GM21447 (cell line): ENCODE measurements around the gene ERI3.
A peak's percentile ranks its signal among the peaks of the same experiment; 100 is the strongest.
"Not testable (repeated sequence)": the region's sequence is repeated elsewhere in the genome, so short reads cannot be mapped to it uniquely, and the experiment has no call there.

Source experiments
- ATAC-seq: cut with Tn5 transposase; IDR thresholded peaks from one replicate; pipeline ENCODE4 v1.9.1; 2021; ENCODE audit not compliant: unreplicated experiment

The ERI3 gene

DNA sequence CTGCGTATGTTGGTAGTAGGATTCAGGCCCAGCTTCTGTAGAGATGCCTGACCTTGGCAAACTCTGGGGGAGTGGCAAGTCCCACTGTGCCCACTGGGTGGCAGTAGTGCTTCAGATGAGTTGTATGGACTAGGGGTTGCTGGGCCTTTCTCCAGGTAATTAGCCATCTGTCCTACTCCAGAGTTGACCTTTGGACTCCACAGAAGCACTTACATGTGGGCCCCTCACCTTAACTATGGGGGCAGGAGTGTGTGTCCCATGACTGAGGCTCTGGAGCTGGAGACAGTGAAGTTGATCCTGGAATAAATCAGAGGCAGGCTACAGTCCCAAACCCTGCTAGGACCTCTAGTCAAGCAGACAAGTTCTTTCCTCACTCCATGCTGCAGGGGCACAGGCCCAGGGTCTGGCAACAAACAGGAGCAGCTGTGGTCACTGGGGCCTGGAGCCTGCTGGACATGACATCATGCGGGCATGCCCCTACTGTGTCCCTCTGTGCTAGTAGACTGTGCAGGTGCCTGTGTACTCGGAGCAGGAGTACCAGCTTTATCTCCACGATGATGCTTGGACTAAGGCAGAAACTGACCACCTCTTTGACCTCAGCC, 137.1 kb downstream of the ERI3 start:
- ATAC-seq, result no peak

DNA sequence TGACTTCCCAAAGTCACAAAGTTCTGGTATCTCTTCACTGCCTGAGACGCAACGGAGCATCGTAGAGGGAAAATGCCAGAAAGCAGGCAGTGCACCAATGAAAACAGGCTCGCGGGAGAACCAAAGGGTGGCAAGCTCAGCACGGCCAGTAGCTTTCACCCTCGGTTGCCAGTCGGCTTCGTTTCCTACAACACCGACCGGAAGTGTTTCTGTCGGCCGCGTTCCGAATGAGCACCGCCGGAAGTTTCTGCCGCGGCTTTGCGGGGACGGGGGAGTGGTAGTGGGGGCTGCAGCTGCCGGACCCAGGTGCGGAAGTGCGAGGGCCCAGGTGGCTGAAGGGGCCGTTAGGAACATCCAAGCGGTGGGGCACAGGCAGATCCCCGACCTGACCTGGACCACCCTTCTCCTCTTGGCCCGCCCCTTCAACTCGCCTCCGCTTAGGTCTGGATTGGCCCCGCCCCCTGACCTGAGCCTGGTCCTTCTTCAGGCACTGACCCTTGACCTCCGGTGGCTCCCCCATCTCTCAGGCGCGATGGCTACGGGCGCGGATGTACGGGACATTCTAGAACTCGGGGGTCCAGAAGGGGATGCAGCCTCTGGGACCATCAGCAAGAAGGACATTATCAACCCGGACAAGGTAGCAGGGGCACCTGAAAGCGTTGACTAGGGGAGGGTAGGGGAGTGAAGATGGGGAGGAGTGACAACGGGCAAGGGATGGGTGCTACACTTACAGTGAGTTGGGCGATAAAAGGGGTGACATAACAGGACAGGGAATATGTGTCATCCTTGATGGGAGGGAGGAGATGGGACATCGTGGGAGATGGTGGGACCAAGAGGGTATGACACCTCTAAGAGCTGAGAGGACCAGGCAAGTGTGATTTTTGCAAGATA, 141.6 kb downstream of the ERI3 start, which contains the start of gene DMAP1:
Gene DMAP1 (plus strand): TSS at position 250 of the 891 bp plus-strand sequence. CDS start 283 bp downstream, at position 533.
- ATAC-seq, result peak; percentile 68

DNA sequence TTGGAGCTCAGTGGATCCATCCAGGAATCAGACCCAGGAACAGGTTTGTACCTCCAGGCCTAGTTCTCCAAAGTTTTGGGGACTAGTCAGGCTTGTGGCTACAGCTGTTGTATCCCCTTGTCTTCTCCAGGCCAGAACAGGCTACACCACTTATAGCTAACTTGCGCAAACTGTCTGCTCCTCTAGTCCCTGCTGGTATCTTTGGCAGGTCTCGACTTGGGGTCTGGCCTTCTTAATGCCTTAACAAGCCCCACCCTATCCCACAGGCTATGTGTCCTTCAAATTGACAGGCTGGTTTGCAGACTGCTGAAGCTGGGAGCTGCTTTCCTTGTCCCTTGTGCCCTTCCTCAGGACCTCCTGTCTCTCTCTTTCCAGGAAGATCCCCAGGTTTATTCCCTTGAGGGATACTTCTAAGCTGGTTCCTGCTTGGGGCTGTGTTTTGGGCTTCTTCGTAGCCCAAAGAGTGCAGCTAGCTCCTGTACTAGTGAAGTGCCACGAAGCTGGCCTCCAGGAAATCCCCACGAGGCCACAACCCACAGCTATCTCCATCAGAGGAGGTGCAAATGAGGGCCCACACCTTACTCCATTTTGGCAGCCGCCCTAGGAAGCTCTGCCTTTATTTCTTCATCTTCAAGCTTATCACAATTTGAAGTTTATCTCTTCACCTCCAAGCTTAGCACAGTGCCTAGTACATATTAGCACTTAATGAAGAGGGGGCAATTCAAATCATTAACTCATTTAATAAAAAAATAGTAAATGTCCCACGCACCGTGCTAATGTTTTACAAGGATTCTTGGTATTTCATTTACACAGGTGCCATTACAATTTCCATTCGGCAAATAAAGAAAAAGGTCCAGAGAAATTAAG, 142.5 kb downstream of the ERI3 start:
- ATAC-seq, result no peak

DNA sequence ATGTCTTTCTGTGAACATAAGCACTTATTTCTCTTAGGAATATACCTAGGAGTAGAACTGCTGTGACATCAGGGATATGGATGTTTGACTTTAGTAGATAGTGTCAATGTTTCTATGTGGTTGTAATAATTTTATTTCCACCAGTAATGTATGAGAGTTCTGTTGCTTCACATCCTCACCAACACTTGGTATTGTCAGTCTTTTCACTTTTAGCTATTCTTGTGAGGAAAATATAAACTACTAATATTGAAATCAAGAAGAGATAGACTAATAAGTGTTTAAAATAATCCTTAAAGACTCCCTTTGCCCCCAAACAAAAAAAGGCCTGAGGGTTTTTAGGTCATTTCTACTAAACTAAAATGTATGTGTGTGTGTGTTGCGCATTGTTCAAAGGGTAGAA, 144.5 kb downstream of the ERI3 start:
- no peak for ATAC-seq

DNA sequence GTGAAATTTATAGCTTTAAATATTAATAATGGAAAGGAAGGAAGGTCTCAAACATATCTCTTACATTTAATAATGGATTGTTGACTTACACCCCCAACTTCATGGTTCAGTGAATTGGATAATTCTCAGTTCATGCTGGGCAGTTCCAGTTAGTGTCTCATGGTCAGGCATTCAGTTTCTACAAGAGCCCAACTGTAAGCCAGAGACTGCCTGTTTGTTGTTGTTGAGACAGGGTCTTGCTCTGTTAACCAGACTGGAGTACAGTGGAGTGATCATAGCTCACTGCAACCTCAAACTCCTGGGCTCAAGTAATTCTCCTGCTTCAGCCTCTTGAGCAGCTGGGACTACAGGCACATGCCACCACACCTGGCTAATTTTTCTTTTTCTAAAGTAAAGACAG, 146.8 kb downstream of the ERI3 start:
- ATAC-seq, result no peak

DNA sequence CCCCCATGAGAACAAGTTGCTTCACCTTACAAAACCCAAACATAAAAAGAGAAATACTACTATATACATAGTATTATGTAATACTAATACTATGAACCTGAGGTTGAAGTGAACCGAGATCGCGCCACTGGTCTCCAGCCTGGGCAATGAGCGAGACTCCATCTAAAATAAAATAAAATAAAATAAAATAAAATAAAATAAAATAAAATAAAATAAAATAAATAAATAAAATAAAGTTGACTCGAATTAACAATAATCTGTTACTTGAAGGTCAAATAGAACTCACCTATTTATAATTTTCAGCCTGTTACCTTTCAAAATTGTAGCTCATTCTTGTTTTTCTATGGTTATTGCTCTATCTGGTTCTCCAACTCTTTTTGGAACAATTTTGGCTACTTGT, 148.5 kb downstream of the ERI3 start:
- ATAC-seq, result not testable (repeated sequence)

DNA sequence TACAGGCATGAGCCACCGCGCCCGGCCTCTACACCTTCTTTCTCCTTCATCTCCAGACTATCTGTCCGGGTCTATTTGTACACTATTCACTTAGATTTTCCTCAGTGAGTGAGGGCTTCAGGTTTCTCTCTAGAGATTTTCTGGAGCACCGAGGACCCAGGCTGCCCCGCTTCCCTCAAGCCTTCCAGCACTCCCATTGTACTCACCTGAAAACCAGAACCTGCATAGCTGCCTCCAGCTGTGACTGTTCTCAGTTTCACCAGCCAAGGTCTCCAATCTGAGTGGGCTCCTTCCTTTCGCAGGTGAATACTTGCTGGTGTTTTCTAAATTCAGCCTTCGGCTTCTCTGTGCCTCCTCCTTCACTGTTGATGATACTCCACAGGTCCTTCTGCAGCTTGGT, 154.7 kb downstream of the ERI3 start:
- ATAC-seq, result no peak

DNA sequence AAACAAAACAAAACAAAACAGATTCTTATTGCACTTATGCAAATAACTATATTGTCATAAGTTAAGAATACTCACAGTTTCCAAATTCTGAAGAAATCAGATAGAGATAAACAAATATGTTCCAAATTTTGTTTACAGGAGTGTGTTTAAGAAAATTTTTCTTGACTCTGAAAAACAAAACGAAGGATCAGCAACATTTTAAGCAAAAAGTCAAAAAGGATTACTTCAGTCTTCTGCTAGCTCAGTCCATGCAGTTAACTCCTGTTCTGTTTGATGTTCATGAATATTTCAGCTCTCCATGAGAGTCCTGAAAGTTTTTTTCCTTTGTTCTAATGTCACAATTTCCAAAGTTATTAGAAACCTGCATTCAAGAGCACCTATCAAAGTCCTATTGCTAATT, 180.4 kb downstream of the ERI3 start:
- no peak for ATAC-seq
